KMS-11 (cell line): ENCODE measurements around the gene ASB2.
A peak's percentile ranks its signal among the peaks of the same experiment; 100 is the strongest.

ENCODE experiments used
- H2AFZ ChIP-seq: fragments of 200-600 bp; sonication (generic); 2 replicates; pipeline ENCODE4 v1.6.1; 2016; ENCODE audit warnings: antibody characterized with exemption, mixed run types, low read depth
- H3K27ac ChIP-seq: fragments of 200-600 bp; sonication (generic); 2 replicates; pipeline ENCODE4 v1.6.1; 2016; ENCODE audit warnings: mild to moderate bottlenecking, mixed run types
- H3K27me3 ChIP-seq: fragments of 200-600 bp; sonication (generic); 2 replicates; pipeline ENCODE4 v1.6.1; 2017; ENCODE audit warnings: mild to moderate bottlenecking, low read depth, mixed run types, moderate library complexity; ENCODE audit not compliant: insufficient read depth
- H3K36me3 ChIP-seq: fragments of 200-600 bp; sonication (generic); 2 replicates; pipeline ENCODE4 v1.6.1; 2017; ENCODE audit warnings: mild to moderate bottlenecking, mixed run types; ENCODE audit not compliant: insufficient read depth
- H3K4me1 ChIP-seq: fragments of 200-600 bp; sonication (generic); 2 replicates; pipeline ENCODE4 v1.6.1; 2016; ENCODE audit warnings: mild to moderate bottlenecking, low read depth, mixed run types; ENCODE audit not compliant: poor library complexity, severe bottlenecking
- H3K4me2 ChIP-seq: fragments of 200-600 bp; sonication (generic); 2 replicates; pipeline ENCODE4 v1.7.0; 2016; ENCODE audit warnings: mild to moderate bottlenecking, mixed run types
- H3K4me3 ChIP-seq: fragments of 200-600 bp; sonication (generic); IDR thresholded peaks from 2 replicates; pipeline ENCODE4 v1.6.1; 2017; ENCODE audit warnings: low read depth, low read length, mixed read lengths; ENCODE audit not compliant: insufficient read depth
- H3K79me2 ChIP-seq: fragments of 200-600 bp; sonication (generic); 2 replicates; pipeline ENCODE4 v1.6.1; 2016; ENCODE audit warnings: low read depth, mixed run types; ENCODE audit not compliant: insufficient read depth
- H3K9ac ChIP-seq: fragments of 200-600 bp; sonication (generic); 2 replicates; pipeline ENCODE4 v1.6.1; 2016; ENCODE audit warnings: mild to moderate bottlenecking, mixed run types
- H4K20me1 ChIP-seq: fragments of 200-600 bp; sonication (generic); 2 replicates; pipeline ENCODE4 v1.6.1; 2016; ENCODE audit warnings: mild to moderate bottlenecking, mixed run types; ENCODE audit not compliant: insufficient read depth
- TF ChIP-seq, protein P1 (sequence below): fragments of 200-600 bp; sonication (generic); conservative IDR thresholded peaks from 2 replicates; pipeline ENCODE4 v1.6.1; 2017; ENCODE audit warnings: low read depth, mild to moderate bottlenecking, antibody characterized with exemption, low read length, moderate library complexity, mixed read lengths

Gene ASB2

DNA sequence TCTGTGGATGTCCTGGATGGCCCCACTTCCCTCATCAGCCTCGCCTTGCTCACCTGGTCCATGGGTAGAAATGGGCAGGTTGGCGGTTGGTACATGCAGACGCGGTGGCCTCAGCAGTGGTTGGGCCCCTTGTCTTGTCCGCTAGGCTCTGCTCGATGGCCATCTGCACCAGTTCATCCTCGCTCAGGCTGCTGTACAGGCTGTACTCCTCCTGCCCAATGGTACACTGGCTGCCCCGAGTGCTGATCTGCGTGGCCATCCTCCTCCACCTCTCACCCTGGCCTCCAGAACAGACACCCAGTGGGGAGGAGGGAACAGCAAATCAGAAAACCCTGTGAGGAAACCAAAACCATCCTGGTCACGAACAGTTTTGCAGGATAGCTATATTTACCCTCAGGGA lies 12.1 kb downstream of the ASB2 start:
- Histone ChIP-seq H3K4me1 (peaks cover 89% of the 10 kb centered on the region), H3K9ac (no peak overlapping the region), H2AFZ (no peak overlapping the region), H3K27me3 (no peaks in the 10 kb centered on the region), H3K4me2 (no peak overlapping the region; the same call in 1 of the 2 replicates), H3K4me3 (no peak overlapping the region), H3K27ac (peak overlapping the region; percentile 90; the same call in 1 of the 2 replicates), H3K36me3 (no peaks in the 10 kb centered on the region), H4K20me1 (no peaks in the 10 kb centered on the region), H3K79me2 (no peaks in the 10 kb centered on the region)
- TF ChIP-seq, protein P1, sequence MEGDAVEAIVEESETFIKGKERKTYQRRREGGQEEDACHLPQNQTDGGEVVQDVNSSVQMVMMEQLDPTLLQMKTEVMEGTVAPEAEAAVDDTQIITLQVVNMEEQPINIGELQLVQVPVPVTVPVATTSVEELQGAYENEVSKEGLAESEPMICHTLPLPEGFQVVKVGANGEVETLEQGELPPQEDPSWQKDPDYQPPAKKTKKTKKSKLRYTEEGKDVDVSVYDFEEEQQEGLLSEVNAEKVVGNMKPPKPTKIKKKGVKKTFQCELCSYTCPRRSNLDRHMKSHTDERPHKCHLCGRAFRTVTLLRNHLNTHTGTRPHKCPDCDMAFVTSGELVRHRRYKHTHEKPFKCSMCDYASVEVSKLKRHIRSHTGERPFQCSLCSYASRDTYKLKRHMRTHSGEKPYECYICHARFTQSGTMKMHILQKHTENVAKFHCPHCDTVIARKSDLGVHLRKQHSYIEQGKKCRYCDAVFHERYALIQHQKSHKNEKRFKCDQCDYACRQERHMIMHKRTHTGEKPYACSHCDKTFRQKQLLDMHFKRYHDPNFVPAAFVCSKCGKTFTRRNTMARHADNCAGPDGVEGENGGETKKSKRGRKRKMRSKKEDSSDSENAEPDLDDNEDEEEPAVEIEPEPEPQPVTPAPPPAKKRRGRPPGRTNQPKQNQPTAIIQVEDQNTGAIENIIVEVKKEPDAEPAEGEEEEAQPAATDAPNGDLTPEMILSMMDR = no peak

DNA sequence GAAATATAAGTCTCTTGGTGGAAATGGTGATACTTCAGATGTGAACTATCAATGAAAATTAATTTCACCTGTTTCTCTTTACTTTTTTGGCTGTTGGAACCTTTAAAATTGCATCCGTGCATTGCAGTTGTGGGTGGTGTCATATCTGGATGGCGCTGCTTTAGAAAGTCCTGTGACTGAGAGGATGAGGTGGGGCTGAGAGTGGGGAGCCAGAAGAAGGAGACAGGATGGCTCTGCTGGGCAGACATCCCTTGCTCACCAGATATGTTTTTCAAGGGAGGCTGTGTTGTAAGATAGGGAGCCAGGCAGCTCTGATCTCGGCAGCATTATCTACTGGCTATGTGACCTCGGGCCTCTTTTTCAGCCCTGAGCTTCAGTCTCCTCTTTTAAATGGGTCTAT lies 12.7 kb downstream of the ASB2 start:
- H3K27ac ChIP-seq = peak overlapping the region; percentile 90
- H3K36me3 ChIP-seq = no peaks in the 10 kb centered on the region
- TF ChIP-seq, protein P1 = no peak
- H3K27me3 ChIP-seq = no peaks in the 10 kb centered on the region
- no peak overlapping the region for H2AFZ ChIP-seq
- H3K9ac ChIP-seq = peak overlapping the region; percentile 39; the same call in 1 of the 2 replicates
- H3K4me3 ChIP-seq = no peak overlapping the region
- peaks cover 90% of the 10 kb centered on the region for H3K4me1 ChIP-seq
- no peaks in the 10 kb centered on the region for H4K20me1 ChIP-seq
- H3K79me2 ChIP-seq = no peaks in the 10 kb centered on the region
- peak overlapping the region; percentile 89 for H3K4me2 ChIP-seq

DNA sequence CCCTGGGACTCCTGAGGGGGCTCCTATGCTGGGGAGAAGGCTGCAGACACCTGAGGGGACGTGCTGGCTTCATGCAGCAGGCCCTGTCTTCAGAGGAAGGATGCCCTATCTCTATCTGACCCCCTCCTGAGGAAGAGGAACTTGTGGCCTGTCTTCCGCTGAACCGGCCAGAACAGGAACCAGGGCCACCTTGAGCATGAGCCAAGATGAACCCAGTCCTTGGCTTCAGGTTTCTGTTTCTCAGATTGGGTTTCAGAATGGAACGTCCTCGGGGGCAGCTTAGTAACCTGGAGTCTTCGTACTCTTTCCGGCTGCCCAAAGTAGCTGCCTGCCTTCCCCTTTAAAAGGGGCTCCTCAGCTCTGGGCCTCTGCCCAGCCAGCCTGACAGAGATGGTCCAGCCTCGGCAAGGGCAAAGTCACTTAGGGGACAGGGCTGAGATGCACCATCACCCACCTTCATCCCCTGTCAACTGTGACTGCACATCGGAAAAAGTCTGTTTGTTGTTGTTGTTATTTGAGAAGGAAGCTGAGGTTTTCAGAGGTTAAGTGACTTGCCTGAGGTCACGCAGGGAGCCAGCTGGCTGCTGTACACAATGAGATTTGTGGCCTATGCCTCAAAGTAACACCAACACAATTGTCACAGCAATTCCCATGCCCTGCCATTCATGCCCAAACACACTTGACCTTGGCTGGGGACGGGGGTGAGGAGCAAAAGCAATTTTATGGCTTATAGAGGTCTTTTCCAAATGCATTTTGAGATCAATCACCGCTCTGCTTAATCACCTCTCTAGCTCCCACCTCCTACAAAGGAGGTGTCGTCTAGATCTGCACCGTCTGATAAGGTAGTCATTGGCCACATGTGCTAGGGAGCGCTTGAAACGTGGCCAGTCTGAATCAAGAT lies 13.4 kb downstream of the ASB2 start:
- Histone ChIP-seq H3K9ac (peak overlapping the region; percentile 39; the same call in 1 of the 2 replicates), H2AFZ (peak overlapping the region; percentile 30; the same call in 1 of the 2 replicates)

DNA sequence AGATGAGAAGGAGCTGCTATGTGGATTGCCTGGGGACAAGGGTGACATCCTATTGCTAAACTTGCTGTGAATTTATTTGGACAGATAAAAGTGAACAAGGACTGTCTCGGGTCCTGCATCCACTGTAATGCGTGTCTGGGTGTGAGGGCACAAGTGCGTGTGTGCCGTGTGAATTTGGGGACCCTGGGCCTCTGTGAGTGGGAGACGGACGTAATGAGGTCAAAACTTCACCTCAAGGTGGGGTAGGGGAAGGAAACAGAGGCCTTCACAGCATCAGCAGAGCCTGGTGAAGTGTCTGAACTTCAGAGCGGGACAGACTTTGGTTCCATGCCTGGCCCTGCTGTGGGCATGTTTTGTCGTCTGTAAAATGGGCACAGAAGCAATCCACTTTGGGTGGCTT lies 14.8 kb downstream of the ASB2 start:
- Histone ChIP-seq H2AFZ (no peak overlapping the region), H3K4me2 (peak overlapping the region; percentile 21; the same call in 1 of the 2 replicates), H3K36me3 (no peaks in the 10 kb centered on the region), H3K27me3 (no peaks in the 10 kb centered on the region), H3K9ac (no peak overlapping the region), H4K20me1 (no peaks in the 10 kb centered on the region), H3K79me2 (no peaks in the 10 kb centered on the region), H3K4me1 (peaks cover 91% of the 10 kb centered on the region), H3K4me3 (no peak overlapping the region), H3K27ac (no peak overlapping the region; the same call in 1 of the 2 replicates)
- TF ChIP-seq, protein P1 = no peak

More for the DNA sequence above, 13.4 kb downstream of the ASB2 start:
- H3K79me2 ChIP-seq = no peaks in the 10 kb centered on the region
- H3K4me1 ChIP-seq = peaks cover 91% of the 10 kb centered on the region
- TF ChIP-seq, protein P1 = no peak
- no peaks in the 10 kb centered on the region for H3K36me3 ChIP-seq
- H3K27me3 ChIP-seq = no peaks in the 10 kb centered on the region
- H3K4me3 ChIP-seq = no peak overlapping the region
- peak overlapping the region; percentile 90 for H3K27ac ChIP-seq
- peak overlapping the region; percentile 89 for H3K4me2 ChIP-seq
- H4K20me1 ChIP-seq = no peaks in the 10 kb centered on the region
